ENCODE results near the gene MX1. TPM values are rescaled to one million over a fixed set of nuclear protein-coding genes. Genes with fewer than 3 reads are reported as not detected.
A peak's percentile ranks its signal among the peaks of the same experiment; 100 is the strongest.

MX1 gene
- total RNA-seq, 2 donors from 2014 or later = 58.6 to 75.9 TPM

- Mint-ChIP-seq H3K4me3 (no peak overlapping the region), H3K27ac (no peak overlapping the region), H3K4me1 (peaks cover 12% of the 10 kb centered on the region)
Measured at GRCh38 chr21:41501919-41502318, 75.9 kb downstream of the MX1 start.

GRCh38 chr21:41503331-41503730 is 77.3 kb downstream of the MX1 start:
- DNase-seq = no peak
- H3K9me3 ChIP-seq (ENCODE audit: control insufficient read depth, low read length, poor library complexity, severe bottlenecking) = no peaks in the 10 kb centered on the region
- Mint-ChIP-seq H3K4me3 (no peak overlapping the region), H3K27me3 (peaks cover 59% of the 10 kb centered on the region), H3K36me3 (ENCODE audit: low read depth) (peaks cover 5% of the 10 kb centered on the region), H3K27ac (no peak overlapping the region), H3K4me1 (peaks cover 12% of the 10 kb centered on the region)
- no peak for ATAC-seq

More at GRCh38 chr21:41501919-41502318, 75.9 kb downstream of the MX1 start:
- no peaks in the 10 kb centered on the region for H3K9me3 ChIP-seq (ENCODE audit: control insufficient read depth, low read length, poor library complexity, severe bottlenecking)
- H3K27me3 Mint-ChIP-seq = peaks cover 58% of the 10 kb centered on the region
- ATAC-seq = no peak
- peaks cover 5% of the 10 kb centered on the region for H3K36me3 Mint-ChIP-seq (ENCODE audit: low read depth)
- DNase-seq = no peak

GRCh38 chr21:41504030-41504429 is 78.0 kb downstream of the MX1 start:
- ATAC-seq (no peak), DNase-seq (no peak)
- Mint-ChIP-seq H3K4me1 (peaks cover 15% of the 10 kb centered on the region), H3K27ac (peak overlapping the region; percentile 59), H3K27me3 (peaks cover 58% of the 10 kb centered on the region), H3K4me3 (peak overlapping the region; percentile 64), H3K36me3 (ENCODE audit: low read depth) (peaks cover 5% of the 10 kb centered on the region)
- H3K9me3 ChIP-seq (ENCODE audit: control insufficient read depth, low read length, poor library complexity, severe bottlenecking) = no peaks in the 10 kb centered on the region

GRCh38 chr21:41506005-41506594 is 80.1 kb downstream of the MX1 start:
- Mint-ChIP-seq H3K27ac (no peak overlapping the region), H3K27me3 (peaks cover 56% of the 10 kb centered on the region), H3K36me3 (ENCODE audit: low read depth) (peaks cover 5% of the 10 kb centered on the region), H3K4me1 (peaks cover 15% of the 10 kb centered on the region), H3K4me3 (no peak overlapping the region)
- DNase-seq (no peak), ATAC-seq (no peak)
- H3K9me3 ChIP-seq (ENCODE audit: control insufficient read depth, low read length, poor library complexity, severe bottlenecking) = no peaks in the 10 kb centered on the region

- DNase-seq = no peak
- peaks cover 15% of the 10 kb centered on the region for H3K4me1 Mint-ChIP-seq
- H3K4me3 Mint-ChIP-seq = peak overlapping the region; percentile 71
- H3K27ac Mint-ChIP-seq = no peak overlapping the region
- no peaks in the 10 kb centered on the region for H3K9me3 ChIP-seq (ENCODE audit: control insufficient read depth, low read length, poor library complexity, severe bottlenecking)
- peaks cover 5% of the 10 kb centered on the region for H3K36me3 Mint-ChIP-seq (ENCODE audit: low read depth)
- peaks cover 55% of the 10 kb centered on the region for H3K27me3 Mint-ChIP-seq
- no peak for ATAC-seq
Measured at GRCh38 chr21:41506611-41507520, 80.8 kb downstream of the MX1 start.

- DNase-seq (no peak), ATAC-seq (peak; percentile 30)
- H3K36me3 Mint-ChIP-seq (ENCODE audit: low read depth) = peaks cover 5% of the 10 kb centered on the region
- H3K4me1 Mint-ChIP-seq = peaks cover 14% of the 10 kb centered on the region
- H3K4me3 Mint-ChIP-seq = peak within 1 kb of the TSS; percentile 71
- no peaks in the 10 kb centered on the region for H3K9me3 ChIP-seq (ENCODE audit: control insufficient read depth, low read length, poor library complexity, severe bottlenecking)
- no peak within 1 kb of the TSS for H3K27ac Mint-ChIP-seq
- peaks cover 48% of the 10 kb centered on the region for H3K27me3 Mint-ChIP-seq
Measured at GRCh38 chr21:41507521-41508414, 81.7 kb downstream of the MX1 start, which contains the start of gene TMPRSS2. Gene TMPRSS2 (minus strand): TSS chr21:41508158. CDS start chr21:41498133, 10,025 bp downstream.

- Mint-ChIP-seq H3K27me3 (peaks cover 46% of the 10 kb centered on the region), H3K27ac (no peak overlapping the region), H3K4me1 (peaks cover 15% of the 10 kb centered on the region), H3K4me3 (peak overlapping the region; percentile 67), H3K36me3 (ENCODE audit: low read depth) (peaks cover 5% of the 10 kb centered on the region)
- DNase-seq (no peak), ATAC-seq (no peak)
- H3K9me3 ChIP-seq (ENCODE audit: control insufficient read depth, low read length, poor library complexity, severe bottlenecking) = no peaks in the 10 kb centered on the region
Measured at GRCh38 chr21:41508415-41509144, 82.5 kb downstream of the MX1 start.

Other genes with a start within 250 kb of the MX1 start
- gene FAM3B, start 109.4 kb upstream of the MX1 start, total RNA-seq = not detected
- 10 to 100 TPM; 86.4 to 97.2 TPM for gene MX2, start 64.2 kb upstream of the MX1 start, total RNA-seq
- not detected for gene TMPRSS2, start 81.9 kb downstream of the MX1 start, total RNA-seq

Measured in T-helper 17 cell (primary cell).